Fibroblast of skin of abdomen (primary cell): ENCODE data around the gene KCNJ14.
A peak's percentile ranks its signal among the peaks of the same experiment; 100 is the strongest.

Experiments
- DNase-seq: peaks from one replicate; pipeline ENCODE4 v3.0.0-alpha.2; 2013

KCNJ14 gene

GRCh38 chr19:48445606-48446481, 9.5 kb upstream of the KCNJ14 start, which contains the start of gene GRWD1:
GRWD1 (plus strand) TSS chr19:48445983; CDS start chr19:48446006, 23 bp downstream.
- DNase-seq, result peak; percentile 96

GRCh38 chr19:48446579-48446978, 8.8 kb upstream of the KCNJ14 start:
- DNase-seq, result no peak

- DNase-seq, result no peak
These were observed 6.8 kb upstream of the KCNJ14 start for GRCh38 chr19:48448563-48448962.

GRCh38 chr19:48450441-48450840, 4.9 kb upstream of the KCNJ14 start:
- no peak for DNase-seq

GRCh38 chr19:48450863-48451262, 4.5 kb upstream of the KCNJ14 start:
- no peak for DNase-seq

- DNase-seq, result no peak
These were observed 3.8 kb upstream of the KCNJ14 start for GRCh38 chr19:48451624-48452023.

- no peak for DNase-seq
These were observed 2.8 kb upstream of the KCNJ14 start for GRCh38 chr19:48452289-48453190.

- DNase-seq, result no peak
These were observed 1.1 kb upstream of the KCNJ14 start for GRCh38 chr19:48454150-48454730.

- DNase-seq, result no peak
These were observed 661 bp downstream of the KCNJ14 start for GRCh38 chr19:48455908-48456562.

- DNase-seq, result no peak
These were observed 1.5 kb downstream of the KCNJ14 start for GRCh38 chr19:48456864-48457263.

GRCh38 chr19:48458016-48458415, 2.6 kb downstream of the KCNJ14 start:
- no peak for DNase-seq

GRCh38 chr19:48461651-48461981, 6.2 kb downstream of the KCNJ14 start:
- no peak for DNase-seq

- no peak for DNase-seq
These were observed 6.7 kb downstream of the KCNJ14 start for GRCh38 chr19:48461982-48462655.

GRCh38 chr19:48465215-48465614, 9.8 kb downstream of the KCNJ14 start:
- no peak for DNase-seq

- DNase-seq, result no peak
These were observed 11.4 kb downstream of the KCNJ14 start for GRCh38 chr19:48466561-48467325.

- DNase-seq, result peak; percentile 100
These were observed 13.5 kb downstream of the KCNJ14 start for GRCh38 chr19:48468772-48469288.

- peak; percentile 84 for DNase-seq
These were observed 14.0 kb downstream of the KCNJ14 start, which contains the start of gene CYTH2 for GRCh38 chr19:48469289-48469881. CYTH2 (plus strand) TSS chr19:48469369; CDS start chr19:48469508, 139 bp downstream.

GRCh38 chr19:48469934-48470680, 14.7 kb downstream of the KCNJ14 start:
- no peak for DNase-seq

GRCh38 chr19:48470856-48471255, 15.5 kb downstream of the KCNJ14 start:
- DNase-seq, result no peak

- DNase-seq, result no peak
These were observed 16.5 kb downstream of the KCNJ14 start for GRCh38 chr19:48471836-48472235.
